T follicular helper cell (primary cell): Measurements from ENCODE around the gene CLIC6.
"Not testable (repeated sequence)": the region's sequence is repeated elsewhere in the genome, so short reads cannot be mapped to it uniquely, and the experiment has no call there.

ENCODE experiments used
- DNase-seq: peaks from one replicate; pipeline ENCODE4 v3.0.0-alpha.2; 2020; ENCODE audit warnings: low read depth

Gene CLIC6

GRCh38 chr21:34651642-34652041 lies 17.2 kb upstream of the CLIC6 start:
- DNase-seq: no peak

DNA sequence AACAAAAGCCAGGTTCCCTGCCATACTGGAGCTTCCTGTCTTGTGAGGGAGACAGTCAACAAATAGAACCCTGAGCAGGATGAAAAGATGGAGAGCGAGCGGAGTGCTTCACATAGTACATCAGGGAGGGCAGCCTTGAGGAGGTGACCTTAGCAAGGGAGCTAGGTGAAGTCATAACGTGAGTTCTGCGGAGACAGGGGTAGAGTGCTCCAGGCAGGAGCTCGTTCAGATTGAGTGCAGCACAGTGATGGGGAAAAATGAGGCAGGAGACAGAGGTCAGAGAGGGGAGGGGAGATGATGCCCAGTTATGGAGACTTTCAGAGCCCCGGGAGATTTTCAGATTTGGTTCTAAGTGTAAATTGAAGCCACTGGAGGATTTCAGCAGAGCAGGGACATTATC lies 15.3 kb upstream of the CLIC6 start:
- DNase-seq: no peak

- DNase-seq: no peak
These were observed 6.9 kb upstream of the CLIC6 start for GRCh38 chr21:34661848-34662247.

DNA sequence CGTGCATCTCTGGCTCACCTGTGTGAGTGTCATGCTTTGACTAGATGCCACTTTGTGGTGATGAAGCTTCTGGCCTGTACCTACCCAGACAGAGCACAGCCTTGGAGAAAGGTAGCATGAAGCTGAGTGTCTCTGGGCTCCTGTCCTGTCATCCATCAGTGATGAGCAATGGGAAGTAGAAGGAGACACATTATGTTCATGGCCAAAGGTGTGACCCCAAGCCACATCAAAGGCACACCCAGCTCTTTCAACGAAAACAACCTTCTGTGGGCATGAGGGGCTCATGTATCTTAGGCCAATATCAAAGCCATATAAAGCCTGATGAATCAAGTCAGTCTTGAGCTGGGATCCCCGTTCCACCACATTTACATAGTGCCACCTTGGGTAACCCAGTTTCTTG lies 1.0 kb upstream of the CLIC6 start:
- no peak for DNase-seq

GRCh38 chr21:34669149-34669879 lies 520 bp downstream of the CLIC6 start:
- no peak for DNase-seq

DNA sequence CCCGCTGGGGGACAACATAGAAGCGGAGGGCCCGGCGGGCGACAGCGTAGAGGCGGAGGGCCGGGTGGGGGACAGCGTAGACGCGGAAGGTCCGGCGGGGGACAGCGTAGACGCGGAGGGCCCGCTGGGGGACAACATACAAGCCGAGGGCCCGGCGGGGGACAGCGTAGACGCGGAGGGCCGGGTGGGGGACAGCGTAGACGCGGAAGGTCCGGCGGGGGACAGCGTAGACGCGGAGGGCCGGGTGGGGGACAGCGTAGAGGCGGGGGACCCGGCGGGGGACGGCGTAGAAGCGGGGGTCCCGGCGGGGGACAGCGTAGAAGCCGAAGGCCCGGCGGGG lies 1.1 kb downstream of the CLIC6 start:
- not testable (repeated sequence) for DNase-seq

DNA sequence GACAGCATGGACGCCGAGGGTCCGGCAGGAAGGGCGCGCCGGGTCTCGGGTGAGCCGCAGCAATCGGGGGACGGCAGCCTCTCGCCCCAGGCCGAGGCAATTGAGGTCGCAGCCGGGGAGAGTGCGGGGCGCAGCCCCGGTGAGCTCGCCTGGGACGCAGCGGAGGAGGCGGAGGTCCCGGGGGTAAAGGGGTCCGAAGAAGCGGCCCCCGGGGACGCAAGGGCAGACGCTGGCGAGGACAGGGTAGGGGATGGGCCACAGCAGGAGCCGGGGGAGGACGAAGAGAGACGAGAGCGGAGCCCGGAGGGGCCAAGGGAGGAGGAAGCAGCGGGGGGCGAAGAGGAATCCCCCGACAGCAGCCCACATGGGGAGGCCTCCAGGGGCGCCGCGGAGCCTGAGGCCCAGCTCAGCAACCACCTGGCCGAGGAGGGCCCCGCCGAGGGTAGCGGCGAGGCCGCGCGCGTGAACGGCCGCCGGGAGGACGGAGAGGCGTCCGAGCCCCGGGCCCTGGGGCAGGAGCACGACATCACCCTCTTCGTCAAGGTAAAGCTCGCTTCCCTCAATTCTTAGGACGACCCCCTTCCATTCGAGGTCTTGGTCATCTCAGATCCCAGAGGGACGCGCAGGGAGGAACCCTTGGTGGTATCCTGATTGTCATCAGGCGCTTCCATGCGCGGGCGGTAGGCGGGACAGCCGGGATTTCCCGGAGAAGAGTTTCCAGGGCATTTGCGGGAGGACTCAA lies 1.6 kb downstream of the CLIC6 start:
- no peak for DNase-seq

DNA sequence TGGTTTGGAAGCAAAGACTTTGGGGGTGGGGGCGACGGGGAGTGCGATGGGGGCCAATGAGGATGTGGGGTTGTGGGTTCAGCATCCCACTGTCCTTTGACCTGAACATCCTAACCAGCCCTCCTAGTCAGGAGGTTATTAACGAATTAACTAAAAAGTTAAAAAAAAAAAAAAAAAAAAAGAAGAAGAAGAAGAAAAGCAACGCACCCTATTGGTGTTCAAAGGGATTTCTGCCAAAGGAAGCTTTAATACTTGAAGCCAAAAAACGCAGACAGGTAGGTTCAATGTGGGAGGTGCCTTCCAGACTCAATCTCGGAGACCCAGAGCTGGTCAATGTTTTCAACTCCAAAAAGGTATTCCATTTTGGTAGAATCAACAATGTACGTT lies 2.2 kb downstream of the CLIC6 start:
- DNase-seq: no peak

GRCh38 chr21:34671462-34671861 lies 2.7 kb downstream of the CLIC6 start:
- no peak for DNase-seq

GRCh38 chr21:34671891-34672290 lies 3.1 kb downstream of the CLIC6 start:
- DNase-seq: no peak

DNA sequence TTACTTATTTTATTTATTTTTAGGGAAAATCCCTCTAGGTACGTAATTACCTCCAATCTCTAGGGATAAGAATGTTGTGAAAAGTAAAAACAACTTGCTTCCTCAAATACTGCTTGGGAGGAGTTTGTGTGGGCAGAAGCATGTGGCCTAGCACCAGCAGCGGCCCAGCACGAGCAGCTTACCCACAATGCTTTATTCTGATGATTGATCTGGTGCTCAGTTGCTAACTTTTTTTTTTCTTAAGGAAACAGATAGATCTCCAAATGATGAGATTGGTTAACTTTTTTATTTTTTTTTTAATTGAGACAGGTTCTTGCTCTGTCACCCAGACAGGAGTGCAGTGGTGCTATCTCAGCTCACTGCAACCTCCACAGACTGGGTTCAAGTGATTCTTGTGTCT lies 4.2 kb downstream of the CLIC6 start:
- no peak for DNase-seq

DNA sequence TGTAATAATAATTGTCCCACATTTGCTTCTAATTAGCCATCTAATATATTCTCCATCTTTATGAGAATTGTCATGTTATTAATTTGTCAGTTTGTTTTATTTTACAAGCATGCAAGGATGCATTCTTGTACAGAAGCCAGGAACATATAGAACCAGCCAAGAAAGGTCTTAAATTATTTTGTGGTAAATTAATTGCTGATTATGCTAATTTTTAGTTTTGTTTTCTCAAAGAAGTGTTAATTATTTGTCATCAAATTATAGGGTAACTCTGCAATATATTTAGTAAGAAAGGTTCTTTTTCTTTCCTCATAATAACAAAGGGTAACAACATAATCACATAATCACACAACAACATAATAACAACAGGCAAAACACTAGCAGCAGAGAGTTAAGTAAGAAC lies 5.7 kb downstream of the CLIC6 start:
- DNase-seq: no peak

- DNase-seq: no peak
These were observed 7.1 kb downstream of the CLIC6 start for GRCh38 chr21:34675871-34676270.

GRCh38 chr21:34679051-34679450 lies 10.3 kb downstream of the CLIC6 start:
- no peak for DNase-seq

DNA sequence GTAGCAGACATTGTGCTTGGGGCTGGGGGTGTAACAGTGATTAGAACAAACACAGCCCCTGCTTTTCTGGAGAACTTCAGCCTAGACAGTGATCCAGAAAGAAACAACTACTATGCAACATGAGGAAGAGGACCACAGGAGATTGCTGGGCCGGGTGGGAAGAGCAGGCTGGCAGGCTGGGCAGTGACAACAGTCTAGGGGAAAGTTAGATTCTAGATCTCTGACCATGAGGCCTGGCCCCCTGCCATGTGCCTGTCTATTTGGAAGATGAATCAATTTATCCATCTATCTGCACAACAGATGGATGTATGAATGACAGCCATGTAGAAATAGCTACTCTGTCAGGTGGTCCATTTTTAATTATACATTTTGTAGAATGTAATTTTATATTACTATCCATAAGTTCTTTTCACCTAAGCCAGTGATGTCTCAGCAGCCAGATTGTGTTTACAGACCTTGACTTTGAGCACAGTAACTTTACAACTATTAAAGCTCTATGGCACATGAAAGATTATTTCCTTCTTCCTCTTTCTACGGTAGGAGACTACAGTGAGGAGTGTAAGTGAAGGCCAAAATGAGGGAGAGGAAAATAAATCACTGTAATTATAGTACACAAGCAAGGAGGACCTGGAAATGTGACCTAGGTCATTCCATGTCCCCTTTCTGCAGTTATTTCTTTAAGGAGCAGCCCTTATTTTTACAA lies 15.5 kb downstream of the CLIC6 start:
- no peak for DNase-seq

DNA sequence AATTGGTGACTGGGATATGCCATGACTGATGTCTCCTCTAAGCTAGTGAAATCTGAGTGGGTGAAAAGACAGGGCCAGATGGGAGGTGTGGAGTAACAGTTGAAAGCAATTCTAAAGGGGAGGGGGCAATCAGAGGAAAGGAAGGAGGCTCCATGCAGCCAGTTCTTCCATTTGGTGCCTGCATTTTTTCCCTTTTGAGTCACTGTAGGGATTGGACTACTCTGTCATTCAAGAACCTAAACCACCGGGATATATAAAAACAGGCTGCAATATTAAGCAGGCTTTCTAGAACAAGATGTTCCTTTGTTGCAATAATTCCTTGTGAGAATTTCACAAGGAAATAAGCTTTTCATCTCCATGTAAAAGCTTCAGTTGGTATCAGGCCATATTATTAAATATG lies 18.3 kb downstream of the CLIC6 start:
- DNase-seq: no peak

GRCh38 chr21:34687745-34688144 lies 19.0 kb downstream of the CLIC6 start:
- no peak for DNase-seq

DNA sequence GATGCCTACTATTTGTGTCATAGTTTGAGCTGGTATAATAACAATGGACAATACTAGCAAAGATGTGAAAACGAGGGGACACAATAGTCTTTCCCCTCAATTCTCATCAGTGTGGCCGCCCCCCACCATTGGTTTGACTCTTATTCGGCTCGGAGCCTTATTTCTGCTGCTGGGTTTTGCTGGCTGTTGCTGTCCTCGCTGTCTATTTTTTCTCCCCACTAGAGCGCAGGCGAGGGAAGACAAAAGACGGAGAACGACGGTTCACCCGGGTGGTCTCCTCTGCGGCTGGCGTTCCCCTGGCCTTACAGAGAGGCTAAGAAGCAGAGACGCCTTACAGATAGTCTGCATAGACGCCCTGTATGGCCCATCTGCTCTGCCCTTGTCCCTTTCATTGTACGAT lies 19.4 kb downstream of the CLIC6 start:
- no peak for DNase-seq

GRCh38 chr21:34688715-34689114 lies 19.9 kb downstream of the CLIC6 start:
- DNase-seq: no peak

DNA sequence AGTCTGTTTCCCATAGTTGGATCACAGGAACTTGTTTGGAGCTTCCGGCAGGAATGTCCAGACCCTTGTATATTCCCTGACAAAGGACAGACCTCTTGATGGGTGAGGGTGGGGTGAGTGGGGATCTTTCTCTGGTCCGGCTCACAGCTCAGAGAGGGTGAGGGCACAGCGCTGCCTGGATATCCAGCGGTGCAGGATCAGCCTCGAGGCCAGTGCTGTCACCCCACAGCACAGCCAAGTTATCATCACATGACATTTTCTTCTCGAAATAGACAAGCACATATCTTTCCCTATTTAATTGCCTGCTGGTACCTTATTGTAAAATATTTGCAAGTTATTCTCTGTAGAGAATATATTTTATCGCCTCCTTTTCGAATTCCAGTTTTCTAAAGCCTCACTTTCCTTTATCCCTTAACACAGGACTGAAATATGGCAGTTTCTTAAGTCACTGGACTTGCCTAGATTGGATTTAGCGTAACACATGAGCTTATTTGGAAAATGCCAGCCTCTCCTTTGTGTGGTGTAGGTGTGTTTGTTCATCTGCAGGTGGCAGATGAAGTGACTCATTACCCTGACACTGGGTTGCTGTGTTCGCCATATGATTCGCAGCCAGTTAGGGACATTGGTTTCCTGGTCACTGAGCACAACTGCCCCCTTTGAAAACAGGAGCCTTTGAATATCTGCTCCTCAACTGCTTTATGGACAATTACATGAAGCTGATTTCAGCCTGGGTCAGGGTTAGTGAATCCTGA lies 21.4 kb downstream of the CLIC6 start:
- DNase-seq: no peak

- no peak for DNase-seq
These were observed 22.0 kb downstream of the CLIC6 start for GRCh38 chr21:34690793-34691175.

DNA sequence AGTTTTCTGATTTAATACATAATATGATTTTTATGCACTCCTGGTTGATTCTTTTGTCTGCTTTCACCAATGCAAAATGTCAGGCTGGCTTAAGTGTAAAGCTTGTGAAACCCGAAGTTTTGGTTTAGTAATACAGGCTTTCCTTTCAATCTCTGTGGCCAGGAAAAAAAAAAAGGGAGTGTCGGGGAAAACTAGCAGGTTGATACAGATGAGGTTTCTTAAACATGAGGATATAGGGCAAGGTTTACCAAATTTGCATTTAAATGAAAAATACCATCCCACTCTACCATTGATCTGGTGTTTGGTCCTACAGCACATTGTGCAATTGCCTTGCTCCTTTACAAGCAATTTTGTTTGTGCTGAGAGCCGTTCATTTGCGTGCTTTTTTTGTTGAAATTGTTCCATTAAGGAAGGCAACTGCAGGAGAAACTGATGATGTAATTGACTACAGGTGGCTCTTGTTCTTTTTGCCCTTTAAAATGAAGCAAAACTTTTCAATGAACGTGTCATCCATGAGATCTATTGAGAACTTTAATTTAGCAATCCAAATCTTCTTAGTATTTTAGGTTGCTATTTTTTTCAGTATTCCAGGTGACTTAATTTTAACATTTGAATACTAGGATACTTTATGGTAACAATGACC lies 22.7 kb downstream of the CLIC6 start:
- DNase-seq: no peak
